ENCODE measurements around the gene CASZ1.

Gene CASZ1

DNA sequence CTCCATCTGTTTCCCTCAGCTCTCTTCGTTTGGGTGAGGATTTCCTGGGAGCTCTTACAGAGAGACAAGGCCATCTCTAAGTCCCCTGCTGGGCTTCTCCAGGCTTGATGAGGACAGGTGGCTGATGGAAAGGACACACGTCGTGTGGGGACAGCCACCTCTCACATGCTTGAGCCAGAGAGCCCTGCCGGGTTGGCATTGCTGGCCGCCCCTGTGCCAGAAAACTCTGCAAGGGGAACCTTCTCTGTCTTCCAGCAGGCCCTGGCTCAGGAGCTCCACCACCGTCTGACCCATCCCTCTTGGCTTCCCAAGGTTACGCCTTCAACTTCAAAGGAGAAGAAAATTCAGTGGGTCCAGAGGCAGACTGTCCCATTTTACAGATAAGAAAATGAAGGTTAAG is 82.8 kb downstream of the CASZ1 start:
- Histone ChIP-seq H3K27ac (replicated peaks) (no peak overlapping the region), H3K4me3 (replicated peaks; ENCODE audit: insufficient read depth, low read length) (no peak overlapping the region), H3K27me3 (ENCODE audit: insufficient read depth, poor library complexity, severe bottlenecking) (peaks cover 2% of the 10 kb centered on the region)
- TF ChIP-seq REST (IDR thresholded peaks at IDR 0.05; ENCODE audit: insufficient replicate concordance, low read depth) = no peak
- no peak for TF ChIP-seq SPI1 (IDR thresholded peaks at IDR 0.05; ENCODE audit: borderline replicate concordance, low read depth)
- no peak for TF ChIP-seq CTCF (IDR thresholded peaks at IDR 0.05; ENCODE audit: insufficient read depth, low read length)
- TF ChIP-seq GABPA (IDR thresholded peaks at IDR 0.05; ENCODE audit: low read depth) = no peak
- no peak for TF ChIP-seq POLR2AphosphoS5 (IDR thresholded peaks at IDR 0.05; ENCODE audit: low read depth)
- no peak for DNase-seq (ENCODE audit: low read depth in 1 of 2, low spot score in 1 of 2)

- no peak for TF ChIP-seq GABPA (IDR thresholded peaks at IDR 0.05; ENCODE audit: low read depth)
- TF ChIP-seq CTCF (IDR thresholded peaks at IDR 0.05; ENCODE audit: insufficient read depth, low read length) = no peak
- TF ChIP-seq SPI1 (IDR thresholded peaks at IDR 0.05; ENCODE audit: borderline replicate concordance, low read depth) = no peak
- TF ChIP-seq POLR2AphosphoS5 (IDR thresholded peaks at IDR 0.05; ENCODE audit: low read depth) = no peak
- TF ChIP-seq REST (IDR thresholded peaks at IDR 0.05; ENCODE audit: insufficient replicate concordance, low read depth) = no peak
- no peak for DNase-seq (ENCODE audit: low read depth in 1 of 2, low spot score in 1 of 2)
- Histone ChIP-seq H3K4me3 (replicated peaks; ENCODE audit: insufficient read depth, low read length) (no peak overlapping the region), H3K27me3 (ENCODE audit: insufficient read depth, poor library complexity, severe bottlenecking) (peaks cover 2% of the 10 kb centered on the region), H3K27ac (replicated peaks) (no peak overlapping the region)
These were observed 83.7 kb downstream of the CASZ1 start for GRCh38 chr1:10712568-10713362.

- peaks cover 2% of the 10 kb centered on the region for H3K27me3 ChIP-seq (ENCODE audit: insufficient read depth, poor library complexity, severe bottlenecking)
These were observed 86.0 kb downstream of the CASZ1 start for GRCh38 chr1:10710489-10710888.

More at GRCh38 chr1:10710489-10710888, 86.0 kb downstream of the CASZ1 start:
- no peak for DNase-seq (ENCODE audit: low read depth in 1 of 2, low spot score in 1 of 2)
- no peak overlapping the region for H3K27ac ChIP-seq (replicated peaks)
- H3K4me3 ChIP-seq (replicated peaks; ENCODE audit: insufficient read depth, low read length) = no peak overlapping the region
- TF ChIP-seq CTCF (IDR thresholded peaks at IDR 0.05; ENCODE audit: insufficient read depth, low read length) (no peak), POLR2AphosphoS5 (IDR thresholded peaks at IDR 0.05; ENCODE audit: low read depth) (no peak), GABPA (IDR thresholded peaks at IDR 0.05; ENCODE audit: low read depth) (no peak), REST (IDR thresholded peaks at IDR 0.05; ENCODE audit: insufficient replicate concordance, low read depth) (no peak), SPI1 (IDR thresholded peaks at IDR 0.05; ENCODE audit: borderline replicate concordance, low read depth) (no peak)
